Mesothelial cell of epicardium (in vitro differentiated cells): ENCODE results near the gene TMEM167B. TPM values are rescaled to one million over a fixed set of nuclear protein-coding genes. Genes with fewer than 3 reads are reported as not detected.

ENCODE experiments used
- DNase-seq, 2 experiments: peaks; one replicate each; pipeline ENCODE4 v3.0.0; 2021; ENCODE audit warnings: low spot score in 2 of 2; ENCODE audit not compliant: unreplicated experiment in 2 of 2
- H3K27ac Mint-ChIP-seq: 2 replicates; pipeline ENCODE4 v1.8.0; 2021; ENCODE audit warnings: mixed read lengths
- H3K27me3 Mint-ChIP-seq: 2 replicates; pipeline ENCODE4 v1.8.0; 2021; ENCODE audit warnings: low read depth, mixed read lengths
- H3K36me3 Mint-ChIP-seq: 2 replicates; pipeline ENCODE4 v1.8.0; 2021; ENCODE audit warnings: mixed read lengths
- H3K4me1 Mint-ChIP-seq: 2 replicates; pipeline ENCODE4 v1.8.0; 2021; ENCODE audit warnings: mixed read lengths
- H3K4me3 Mint-ChIP-seq: 2 replicates; pipeline ENCODE4 v1.8.0; 2021; ENCODE audit warnings: mild to moderate bottlenecking, moderate library complexity, mixed read lengths
- H3K9me3 Mint-ChIP-seq: 2 replicates; pipeline ENCODE4 v1.8.0; 2021; ENCODE audit warnings: mixed read lengths
- total RNA-seq: library from RNA; stranded (reverse); gene quantifications from 3 replicates; pipeline ENCODE4 v1.2.1, GENCODE V29; 2021
- TF ChIP-seq, protein P1 (sequence below): fragments of 200-600 bp; sonication (generic); IDR thresholded peaks from one replicate; pipeline ENCODE4 v1.5.0; 2021; ENCODE audit warnings: antibody characterized with exemption; ENCODE audit not compliant: unreplicated experiment

The TMEM167B gene
- total RNA-seq, 1 donor from 2014 or later, result 33.5 TPM

DNA sequence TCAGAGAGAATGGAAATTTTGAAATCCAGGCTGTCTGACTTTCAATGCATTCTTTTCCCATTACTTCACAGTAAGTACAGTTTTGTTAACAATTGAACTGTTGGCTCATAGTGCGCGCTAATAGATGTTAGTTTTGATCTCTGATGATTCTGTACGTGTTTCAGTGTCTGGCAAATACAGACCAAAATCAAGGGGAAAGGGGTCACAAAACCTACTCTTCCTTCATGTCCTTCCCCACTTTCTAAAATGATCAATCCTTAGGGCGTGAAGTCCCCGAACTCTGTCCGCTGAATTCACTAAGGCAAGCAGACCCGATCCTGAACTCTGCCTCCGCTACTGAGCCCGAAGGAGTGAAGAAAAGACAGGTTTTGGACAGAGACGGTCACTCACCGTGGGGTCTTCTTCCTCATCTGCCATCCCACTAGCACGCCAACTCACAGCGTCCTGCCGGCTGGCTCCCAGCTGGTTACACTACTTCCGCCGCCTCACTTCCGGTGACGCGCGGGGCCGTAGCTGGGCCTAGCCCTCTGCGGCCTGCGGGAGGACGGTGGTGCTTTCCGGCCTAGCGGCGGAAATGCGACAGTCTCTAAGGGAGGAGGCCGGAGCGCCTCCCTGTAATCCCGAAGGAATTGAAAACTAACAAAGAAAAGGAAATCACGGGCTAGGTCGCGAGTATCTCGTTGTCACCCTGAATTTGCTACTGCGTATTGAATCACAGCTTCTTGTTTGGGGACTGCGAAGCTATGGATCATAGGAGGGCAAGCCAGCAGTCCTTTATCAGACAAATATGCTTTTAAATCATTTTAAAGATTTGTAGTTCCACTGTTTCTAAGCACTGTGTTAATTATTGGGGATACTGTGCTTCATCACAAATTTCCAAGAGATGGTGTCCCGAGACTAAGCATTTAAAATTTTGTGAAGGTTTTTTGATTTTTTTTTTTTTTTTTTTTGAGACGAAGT lies 14.8 kb upstream of the TMEM167B start, which contains the start of gene TAF13:
Gene TAF13, minus strand, starts transcription at position 473 of the 960 bp plus-strand sequence. Its CDS starts 56 bp downstream, at position 417.
- peaks cover 11% of the 10 kb centered on the region for H3K36me3 Mint-ChIP-seq
- H3K27me3 Mint-ChIP-seq, result no peaks in the 10 kb centered on the region
- H3K27ac Mint-ChIP-seq, result peak within 1 kb of the TSS; percentile 99
- TF ChIP-seq, protein P1, sequence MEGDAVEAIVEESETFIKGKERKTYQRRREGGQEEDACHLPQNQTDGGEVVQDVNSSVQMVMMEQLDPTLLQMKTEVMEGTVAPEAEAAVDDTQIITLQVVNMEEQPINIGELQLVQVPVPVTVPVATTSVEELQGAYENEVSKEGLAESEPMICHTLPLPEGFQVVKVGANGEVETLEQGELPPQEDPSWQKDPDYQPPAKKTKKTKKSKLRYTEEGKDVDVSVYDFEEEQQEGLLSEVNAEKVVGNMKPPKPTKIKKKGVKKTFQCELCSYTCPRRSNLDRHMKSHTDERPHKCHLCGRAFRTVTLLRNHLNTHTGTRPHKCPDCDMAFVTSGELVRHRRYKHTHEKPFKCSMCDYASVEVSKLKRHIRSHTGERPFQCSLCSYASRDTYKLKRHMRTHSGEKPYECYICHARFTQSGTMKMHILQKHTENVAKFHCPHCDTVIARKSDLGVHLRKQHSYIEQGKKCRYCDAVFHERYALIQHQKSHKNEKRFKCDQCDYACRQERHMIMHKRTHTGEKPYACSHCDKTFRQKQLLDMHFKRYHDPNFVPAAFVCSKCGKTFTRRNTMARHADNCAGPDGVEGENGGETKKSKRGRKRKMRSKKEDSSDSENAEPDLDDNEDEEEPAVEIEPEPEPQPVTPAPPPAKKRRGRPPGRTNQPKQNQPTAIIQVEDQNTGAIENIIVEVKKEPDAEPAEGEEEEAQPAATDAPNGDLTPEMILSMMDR, result no peak
- peak within 1 kb of the TSS; percentile 97 for H3K4me3 Mint-ChIP-seq
- peaks cover 21% of the 10 kb centered on the region for H3K4me1 Mint-ChIP-seq
- H3K9me3 Mint-ChIP-seq, result no peaks in the 10 kb centered on the region
- peak; percentile 85 to 92 for DNase-seq

DNA sequence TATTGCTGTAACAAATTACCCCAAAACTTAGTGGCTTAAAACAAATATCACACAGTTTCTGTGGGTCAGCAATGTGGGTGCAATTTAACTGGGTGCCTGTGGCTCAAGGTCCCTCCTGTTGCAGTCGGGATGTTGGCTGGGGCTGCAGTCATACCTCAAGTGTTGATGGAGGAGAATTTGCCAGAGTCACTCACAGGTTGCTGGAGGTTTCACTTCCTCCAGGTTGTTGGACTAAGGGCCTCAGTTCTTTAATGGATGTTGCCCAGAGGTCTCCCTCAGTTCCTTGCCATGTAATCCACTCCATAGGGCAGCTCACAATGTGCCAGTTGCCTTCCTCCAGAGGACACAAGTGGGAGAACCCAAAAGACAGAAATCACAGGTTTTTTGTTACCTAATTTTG lies 12.2 kb upstream of the TMEM167B start:
- no peak overlapping the region for H3K27ac Mint-ChIP-seq
- TF ChIP-seq, protein P1, result no peak
- H3K27me3 Mint-ChIP-seq, result no peaks in the 10 kb centered on the region
- no peak for DNase-seq
- peaks cover 21% of the 10 kb centered on the region for H3K4me1 Mint-ChIP-seq
- H3K36me3 Mint-ChIP-seq, result peaks cover 8% of the 10 kb centered on the region
- H3K4me3 Mint-ChIP-seq, result no peak overlapping the region
- H3K9me3 Mint-ChIP-seq, result no peaks in the 10 kb centered on the region

DNA sequence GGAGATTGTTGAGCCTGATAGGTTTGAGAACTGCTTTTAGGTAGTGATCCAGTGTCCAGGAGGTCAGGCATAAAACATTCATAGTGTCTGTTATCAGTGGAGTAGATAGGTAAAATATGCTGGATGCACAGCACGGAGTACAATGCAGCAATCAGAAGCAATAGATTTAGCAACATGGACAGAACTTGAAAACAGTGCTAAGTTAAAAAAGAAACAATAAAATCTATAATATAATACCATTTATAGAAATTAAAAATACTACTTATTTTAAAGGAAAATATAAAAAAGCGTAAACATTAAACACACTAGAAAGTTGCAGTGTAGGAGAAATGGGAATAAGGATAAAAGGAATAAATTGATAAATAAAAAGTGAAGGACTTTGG lies 11.3 kb upstream of the TMEM167B start:
- Mint-ChIP-seq H3K9me3 (no peaks in the 10 kb centered on the region), H3K27me3 (no peaks in the 10 kb centered on the region), H3K4me1 (peaks cover 20% of the 10 kb centered on the region), H3K4me3 (no peak overlapping the region), H3K36me3 (peaks cover 5% of the 10 kb centered on the region), H3K27ac (no peak overlapping the region)
- DNase-seq, result no peak
- TF ChIP-seq, protein P1, result no peak

DNA sequence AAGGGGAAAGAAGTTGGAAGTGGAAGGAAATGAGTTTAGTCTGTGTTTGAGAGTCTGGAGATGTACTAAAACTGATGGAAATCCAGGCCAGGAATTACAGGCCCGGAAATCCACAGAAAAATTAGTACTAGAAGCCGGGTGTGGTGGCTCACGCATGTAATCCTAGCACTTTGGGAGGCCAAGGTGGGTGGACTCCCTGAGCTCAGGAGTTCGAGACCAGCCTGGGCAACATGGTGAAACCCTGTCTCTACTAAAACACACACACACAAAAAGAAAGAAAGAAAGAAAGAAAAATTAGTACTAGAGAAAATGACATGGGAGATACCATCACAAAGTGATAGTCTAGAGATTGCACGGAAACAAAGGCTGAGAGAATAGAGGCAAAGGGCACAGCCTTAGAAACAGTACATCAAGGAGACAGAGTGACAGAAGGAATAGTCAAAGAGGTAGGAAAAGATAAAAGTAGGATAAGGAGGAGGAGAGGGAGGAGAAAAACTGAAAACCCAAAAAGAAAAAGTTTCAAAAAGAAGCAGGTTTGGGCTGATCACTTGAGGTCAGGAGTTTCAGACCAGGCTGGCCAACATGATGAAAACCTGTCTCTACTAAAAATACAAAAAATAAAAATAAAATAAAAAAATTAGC lies 10.0 kb upstream of the TMEM167B start:
- no peaks in the 10 kb centered on the region for H3K36me3 Mint-ChIP-seq
- H3K4me1 Mint-ChIP-seq, result peaks cover 10% of the 10 kb centered on the region
- H3K27ac Mint-ChIP-seq, result peak overlapping the region; percentile 64
- H3K9me3 Mint-ChIP-seq, result no peaks in the 10 kb centered on the region
- H3K27me3 Mint-ChIP-seq, result no peaks in the 10 kb centered on the region
- H3K4me3 Mint-ChIP-seq, result no peak overlapping the region
- DNase-seq, result no peak
- TF ChIP-seq, protein P1, result no peak

DNA sequence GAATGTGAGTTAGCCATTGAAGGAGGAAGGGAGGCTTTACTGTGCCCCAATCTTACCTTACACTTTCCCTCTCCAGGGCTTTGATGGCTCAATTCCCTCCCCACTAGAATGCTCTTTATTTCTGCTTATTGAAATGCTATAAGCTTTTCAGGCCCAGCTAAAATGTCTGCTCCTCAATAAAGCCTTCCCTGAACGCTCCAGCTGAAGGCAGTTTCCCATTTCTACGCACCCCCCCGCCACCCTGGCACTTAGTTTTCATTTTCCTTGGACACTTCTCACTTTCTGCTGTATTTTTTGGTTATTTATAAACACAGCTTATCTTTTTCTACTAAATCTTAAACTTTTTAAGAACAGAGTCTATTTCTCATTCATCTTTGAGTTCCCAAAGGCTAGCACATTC lies 7.1 kb upstream of the TMEM167B start:
- no peak for DNase-seq
- Mint-ChIP-seq H3K36me3 (peaks cover 1% of the 10 kb centered on the region), H3K27me3 (no peaks in the 10 kb centered on the region), H3K4me3 (no peak overlapping the region), H3K9me3 (no peaks in the 10 kb centered on the region), H3K4me1 (peaks cover 3% of the 10 kb centered on the region), H3K27ac (no peak overlapping the region)
- TF ChIP-seq, protein P1, result no peak
